HG03439 (cell line): ENCODE data around the gene PINLYP.

Experiments used
- ATAC-seq: cut with Tn5 transposase; IDR thresholded peaks from one replicate; pipeline ENCODE4 v1.9.1; 2021; ENCODE audit warnings: mild to moderate bottlenecking, moderate library complexity; ENCODE audit not compliant: unreplicated experiment

The PINLYP gene

GRCh38 chr19:43625918-43626579 is 50.4 kb downstream of the PINLYP start:
- ATAC-seq, result no peak

DNA sequence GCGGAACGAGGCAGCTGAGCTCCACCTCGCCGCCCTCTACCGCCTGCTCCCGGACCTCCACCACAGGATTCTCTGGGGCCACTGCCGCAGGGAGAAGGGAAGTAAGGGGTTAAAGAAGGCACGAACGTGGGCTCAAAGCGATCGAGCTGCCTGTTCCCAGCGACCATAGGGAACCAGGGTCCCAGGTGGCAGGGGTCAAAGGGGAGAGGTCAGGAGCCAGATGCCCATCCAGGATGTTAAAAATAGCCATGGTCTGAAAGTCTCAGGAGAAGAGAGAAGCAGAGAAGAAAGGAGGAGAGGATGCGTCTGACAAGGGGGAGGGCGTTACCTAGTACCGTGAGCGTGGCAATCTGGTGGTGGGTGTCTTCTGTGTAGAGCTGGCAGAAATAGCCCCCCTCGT is 51.2 kb downstream of the PINLYP start:
- no peak for ATAC-seq

- ATAC-seq, result no peak
Measured at GRCh38 chr19:43628646-43629326, 53.2 kb downstream of the PINLYP start.

DNA sequence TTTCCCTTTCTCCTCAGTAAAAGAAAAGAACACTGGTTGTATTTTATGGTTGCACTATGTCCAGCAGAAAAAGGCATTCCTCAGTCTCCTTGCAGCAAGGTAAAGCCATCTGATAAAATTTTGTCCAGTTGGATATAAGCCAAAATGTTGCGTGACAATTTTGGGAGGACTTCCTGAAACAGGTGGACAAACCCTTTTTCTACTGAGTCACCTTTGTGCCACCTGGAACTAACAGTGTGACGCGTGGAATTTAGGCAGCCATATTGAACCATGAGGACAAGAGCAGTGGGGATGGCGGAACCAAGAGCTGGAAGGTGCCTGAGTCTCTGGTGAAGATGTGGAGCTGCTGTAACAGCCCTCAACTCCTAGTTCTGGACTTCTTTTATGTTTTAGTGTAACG is 55.9 kb downstream of the PINLYP start:
- ATAC-seq, result no peak
